HG02981 (cell line): ENCODE results near the gene MICAL1.

Source experiments
- ATAC-seq: cut with Tn5 transposase; IDR thresholded peaks from one replicate; pipeline ENCODE4 v1.9.1; 2021; ENCODE audit warnings: mild to moderate bottlenecking, moderate library complexity; ENCODE audit not compliant: unreplicated experiment

The MICAL1 gene, protein sequence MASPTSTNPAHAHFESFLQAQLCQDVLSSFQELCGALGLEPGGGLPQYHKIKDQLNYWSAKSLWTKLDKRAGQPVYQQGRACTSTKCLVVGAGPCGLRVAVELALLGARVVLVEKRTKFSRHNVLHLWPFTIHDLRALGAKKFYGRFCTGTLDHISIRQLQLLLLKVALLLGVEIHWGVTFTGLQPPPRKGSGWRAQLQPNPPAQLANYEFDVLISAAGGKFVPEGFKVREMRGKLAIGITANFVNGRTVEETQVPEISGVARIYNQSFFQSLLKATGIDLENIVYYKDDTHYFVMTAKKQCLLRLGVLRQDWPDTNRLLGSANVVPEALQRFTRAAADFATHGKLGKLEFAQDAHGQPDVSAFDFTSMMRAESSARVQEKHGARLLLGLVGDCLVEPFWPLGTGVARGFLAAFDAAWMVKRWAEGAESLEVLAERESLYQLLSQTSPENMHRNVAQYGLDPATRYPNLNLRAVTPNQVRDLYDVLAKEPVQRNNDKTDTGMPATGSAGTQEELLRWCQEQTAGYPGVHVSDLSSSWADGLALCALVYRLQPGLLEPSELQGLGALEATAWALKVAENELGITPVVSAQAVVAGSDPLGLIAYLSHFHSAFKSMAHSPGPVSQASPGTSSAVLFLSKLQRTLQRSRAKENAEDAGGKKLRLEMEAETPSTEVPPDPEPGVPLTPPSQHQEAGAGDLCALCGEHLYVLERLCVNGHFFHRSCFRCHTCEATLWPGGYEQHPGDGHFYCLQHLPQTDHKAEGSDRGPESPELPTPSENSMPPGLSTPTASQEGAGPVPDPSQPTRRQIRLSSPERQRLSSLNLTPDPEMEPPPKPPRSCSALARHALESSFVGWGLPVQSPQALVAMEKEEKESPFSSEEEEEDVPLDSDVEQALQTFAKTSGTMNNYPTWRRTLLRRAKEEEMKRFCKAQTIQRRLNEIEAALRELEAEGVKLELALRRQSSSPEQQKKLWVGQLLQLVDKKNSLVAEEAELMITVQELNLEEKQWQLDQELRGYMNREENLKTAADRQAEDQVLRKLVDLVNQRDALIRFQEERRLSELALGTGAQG

DNA sequence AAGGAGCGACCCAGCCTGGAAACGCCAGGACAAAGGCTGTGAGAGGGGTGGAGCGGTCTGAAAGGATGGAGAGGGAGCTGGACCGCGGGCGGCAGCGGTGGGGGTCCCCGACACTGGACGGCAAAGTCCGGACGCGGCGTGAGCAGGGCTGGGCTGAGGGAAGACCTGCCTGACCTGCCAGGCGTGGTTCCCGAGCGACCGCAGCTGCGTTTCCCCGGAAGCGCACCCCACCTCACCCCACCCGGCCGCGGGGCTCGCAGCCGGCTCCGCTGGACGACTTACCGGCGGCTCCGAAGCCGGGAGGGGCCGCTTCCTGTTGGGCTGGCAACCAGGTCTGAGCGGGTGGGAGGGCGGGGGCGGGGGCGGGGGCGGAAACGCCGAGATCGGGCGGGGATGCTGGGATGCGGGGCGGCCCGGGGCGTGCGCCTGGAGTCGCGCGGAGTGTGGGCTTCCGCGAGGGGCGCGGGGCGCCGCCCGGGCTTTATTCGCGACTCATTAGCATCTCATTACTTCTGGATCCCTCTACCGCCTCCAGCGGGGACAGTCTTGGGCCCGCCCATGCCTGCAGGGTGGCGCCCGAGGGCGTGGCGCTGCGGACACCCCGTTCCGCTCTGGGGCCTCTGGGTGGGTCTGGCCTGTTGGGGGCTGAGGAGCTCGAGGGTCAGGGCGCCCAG, at the start of gene MICAL1:
Gene MICAL1, minus strand, starts transcription at position 336 of the 674 bp plus-strand sequence. CDS start 1,576 bp downstream, outside the sequence.
- peak; percentile 67 for ATAC-seq

DNA sequence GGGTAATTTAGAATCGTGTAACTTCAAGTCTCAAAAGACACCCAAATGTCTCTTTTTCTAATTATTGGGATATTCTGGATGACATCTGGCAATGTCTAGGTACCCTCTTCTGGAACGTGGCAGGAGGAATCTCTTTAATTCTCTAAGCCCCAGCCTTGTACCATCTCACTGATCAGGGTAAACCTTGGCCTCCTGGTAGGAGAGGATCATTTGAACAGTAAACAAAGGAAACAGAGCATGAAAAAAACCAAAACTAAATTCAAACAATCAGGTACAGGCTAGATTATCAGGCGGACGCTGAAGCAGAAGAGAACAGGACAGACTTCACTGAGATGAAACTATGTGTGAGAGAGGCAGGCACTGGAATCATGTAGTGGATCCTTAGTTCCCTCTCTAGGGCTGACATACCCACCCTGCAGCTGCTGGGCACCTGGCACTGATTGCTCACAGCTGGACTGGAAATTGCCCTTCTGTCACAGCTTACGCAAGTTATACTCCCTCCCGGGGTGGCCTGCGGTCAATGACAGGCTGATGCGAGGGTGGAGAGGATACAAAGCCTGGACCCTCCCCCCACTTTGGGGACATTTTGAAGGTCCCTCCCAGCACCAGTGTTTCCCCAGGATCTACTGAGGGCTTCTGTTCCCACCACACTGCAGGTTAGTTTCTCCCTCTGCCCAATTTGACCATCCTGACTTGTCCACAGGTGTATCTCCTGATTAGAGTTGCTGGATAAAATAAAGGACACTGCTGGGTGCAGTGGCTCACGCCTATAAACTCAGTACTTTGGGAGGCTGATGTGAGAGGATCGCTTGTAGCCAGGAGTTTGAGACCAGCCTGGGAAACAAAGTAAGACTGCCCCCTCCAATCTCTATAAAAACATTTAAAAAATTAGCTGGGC, 48.0 kb upstream of the MICAL1 start:
- no peak for ATAC-seq

DNA sequence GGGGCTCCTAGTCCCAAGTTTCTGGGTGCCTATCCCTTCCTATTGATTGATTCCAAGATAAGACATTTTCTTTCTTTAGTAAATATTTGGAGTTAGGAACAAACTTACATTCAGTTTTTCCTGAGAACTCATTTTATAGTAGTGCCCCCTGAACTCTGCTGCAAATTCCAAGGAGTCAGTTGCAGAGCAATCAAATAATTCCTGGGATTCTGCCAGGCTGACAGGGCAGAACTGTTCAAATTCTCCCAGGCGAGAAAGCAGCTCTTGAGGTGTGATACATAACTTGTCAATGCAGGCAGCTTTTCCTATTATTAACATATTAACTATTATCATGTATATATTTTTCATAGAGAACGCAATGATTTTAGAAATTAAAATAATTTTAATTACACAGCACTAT, 43.4 kb upstream of the MICAL1 start:
- ATAC-seq: no peak

DNA sequence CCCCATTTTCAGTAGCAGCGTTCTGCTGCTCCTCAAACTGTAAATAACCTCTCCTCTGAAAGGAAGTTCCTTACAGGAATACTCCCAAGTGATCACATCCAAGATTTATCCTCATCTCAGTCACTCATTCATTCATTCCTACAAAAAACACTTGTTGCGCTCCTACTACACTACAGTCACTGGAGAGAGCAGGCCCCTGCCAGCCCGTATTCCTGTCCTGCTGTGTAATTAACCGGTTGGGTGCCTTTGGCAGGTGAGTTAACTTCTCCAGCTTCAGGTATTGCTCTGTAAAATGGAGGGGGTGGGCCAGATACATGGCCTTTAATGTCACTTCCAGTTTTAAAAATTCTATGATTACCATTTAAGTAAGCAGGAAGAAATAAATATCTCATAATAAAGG, 42.5 kb upstream of the MICAL1 start:
- ATAC-seq: no peak

DNA sequence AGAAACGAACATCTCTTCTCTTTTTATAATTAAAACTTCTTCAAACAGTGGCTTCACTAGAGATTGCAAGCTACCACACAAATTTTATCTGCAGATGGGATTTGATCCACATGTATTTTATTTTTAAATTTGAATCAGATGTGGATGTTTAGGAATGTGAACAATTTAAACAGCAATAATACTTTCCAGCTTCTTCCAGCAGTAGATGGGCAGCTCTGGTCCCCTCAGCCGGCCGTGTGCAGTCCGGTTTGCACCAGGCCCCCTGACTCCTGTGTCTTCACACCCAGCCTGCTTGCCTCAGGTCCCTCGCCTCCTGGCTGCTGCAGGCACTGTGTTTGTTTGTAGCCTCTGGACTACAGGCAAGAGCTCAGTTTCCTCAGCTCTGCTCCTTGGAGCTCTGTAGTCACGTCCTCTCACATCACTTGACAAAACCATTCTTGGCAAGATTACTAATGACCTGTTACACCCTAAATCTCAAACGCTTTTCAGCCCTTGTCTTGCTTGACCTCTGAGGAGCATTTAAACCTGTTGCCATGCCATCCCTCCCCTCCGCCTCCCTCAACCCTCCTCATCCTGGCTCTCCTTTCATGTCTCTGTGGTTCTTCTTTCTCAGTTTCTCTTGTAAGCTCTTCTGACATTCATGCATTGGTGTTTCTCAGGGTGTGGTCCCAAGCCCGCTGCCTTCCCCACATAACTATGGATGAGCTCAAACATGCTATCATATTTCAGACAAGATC, 40.6 kb upstream of the MICAL1 start:
- no peak for ATAC-seq

DNA sequence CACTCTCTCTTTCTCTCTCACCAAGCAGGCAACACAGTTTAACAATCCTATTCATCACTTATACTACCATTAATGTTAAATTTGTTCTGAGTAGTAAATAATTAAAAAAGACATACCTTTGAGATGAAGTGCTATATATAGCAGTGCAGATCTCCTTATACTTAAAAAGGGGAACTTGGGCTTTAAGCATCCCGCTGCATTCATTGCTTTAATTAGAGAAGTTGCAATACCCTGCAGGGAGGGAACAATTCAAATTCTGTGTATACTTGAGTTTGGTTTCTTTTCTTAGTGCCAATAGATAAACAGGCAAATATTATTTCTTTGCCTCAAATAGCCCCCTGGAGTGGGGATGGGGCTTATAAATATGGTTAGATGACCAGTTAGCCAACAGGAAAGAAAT, 38.3 kb upstream of the MICAL1 start:
- no peak for ATAC-seq

DNA sequence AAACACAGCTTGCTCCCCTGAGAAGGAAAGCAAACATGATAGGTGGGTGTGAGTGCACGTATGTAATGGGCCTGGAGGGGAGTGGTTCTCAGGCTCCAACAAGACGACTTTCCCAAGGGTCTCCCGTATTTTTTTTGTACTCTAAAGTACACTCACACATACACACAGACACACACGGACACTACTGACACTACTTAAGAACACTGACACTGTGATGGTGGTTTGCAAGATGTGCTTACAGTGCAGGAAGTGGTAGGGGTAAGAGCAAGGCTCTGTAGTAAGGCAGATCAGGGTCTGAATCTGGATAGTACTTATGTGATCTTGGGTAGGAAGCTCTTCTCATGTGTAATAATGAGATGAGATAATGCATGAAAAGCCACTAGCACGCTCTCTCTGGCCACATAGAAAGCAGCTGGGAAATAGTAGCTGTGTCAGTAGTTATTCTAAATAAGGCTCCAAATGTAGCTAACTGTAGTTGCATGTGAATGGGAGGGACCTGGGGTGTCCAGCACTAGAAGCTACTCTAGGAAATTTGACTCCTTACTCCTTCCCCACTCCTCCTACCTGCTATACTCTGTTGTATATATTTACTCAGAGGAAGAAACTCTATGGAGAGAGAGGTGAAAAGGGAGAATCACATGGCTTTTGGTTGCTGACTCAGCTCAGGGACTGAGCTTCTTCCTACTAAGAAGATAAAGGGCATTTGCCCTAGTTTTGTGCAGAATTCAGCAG, 35.8 kb upstream of the MICAL1 start:
- ATAC-seq: no peak

DNA sequence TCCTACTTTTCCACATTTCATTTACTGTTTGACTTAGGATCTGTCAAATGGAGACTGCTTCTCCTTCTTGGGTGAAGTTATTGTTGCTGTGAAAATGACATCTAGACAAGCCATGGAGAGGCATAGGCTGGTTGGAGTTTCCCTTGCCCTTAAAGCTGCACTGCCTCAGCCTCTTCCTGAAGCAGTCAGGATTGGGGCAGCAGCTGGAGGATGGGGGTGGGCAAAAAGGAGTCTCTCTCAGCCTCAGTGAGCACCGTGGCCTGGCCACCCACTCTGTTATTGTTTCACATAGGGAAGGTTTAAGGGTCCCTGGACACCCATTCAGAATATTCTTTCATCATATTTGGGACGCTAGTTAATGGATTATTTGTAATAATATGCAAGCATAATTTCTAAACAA, 35.1 kb upstream of the MICAL1 start:
- no peak for ATAC-seq

DNA sequence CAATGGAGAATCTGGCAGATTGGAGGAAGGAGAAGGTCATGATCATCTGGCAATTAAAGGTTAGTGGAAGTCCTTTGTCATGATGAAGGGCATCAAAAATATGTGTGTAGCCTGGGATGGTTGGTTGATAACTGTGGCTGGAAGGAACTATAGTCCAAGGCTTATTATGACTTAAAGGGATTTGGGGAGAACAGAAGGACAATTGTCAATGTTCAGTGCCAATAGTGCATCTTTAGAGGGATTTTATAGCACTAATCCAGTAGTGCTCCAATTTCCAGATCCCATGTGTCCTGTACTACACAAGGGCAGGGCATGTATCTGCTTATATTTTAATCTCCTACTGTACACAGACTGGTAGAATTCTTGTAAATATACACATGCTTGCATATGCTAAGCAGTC, 32.4 kb upstream of the MICAL1 start:
- no peak for ATAC-seq

DNA sequence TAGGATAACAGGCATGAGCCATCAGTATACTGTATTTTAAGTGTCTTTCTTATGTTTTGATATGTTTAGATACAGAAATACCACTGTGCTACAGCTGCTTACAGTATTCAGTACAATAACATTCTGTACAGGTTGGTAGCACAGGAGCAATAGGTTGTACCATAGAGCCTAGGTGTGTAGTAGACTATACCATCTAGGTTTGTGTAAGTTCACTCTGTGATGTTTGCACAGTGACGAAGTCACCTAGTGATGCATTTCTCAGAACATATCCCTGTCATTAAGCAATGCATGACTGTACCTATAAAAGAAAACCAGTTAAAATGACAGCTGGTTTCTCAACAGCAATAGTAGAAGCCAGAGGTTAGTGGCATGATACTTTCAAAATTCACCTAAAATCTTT, 30.5 kb upstream of the MICAL1 start:
- ATAC-seq: no peak

DNA sequence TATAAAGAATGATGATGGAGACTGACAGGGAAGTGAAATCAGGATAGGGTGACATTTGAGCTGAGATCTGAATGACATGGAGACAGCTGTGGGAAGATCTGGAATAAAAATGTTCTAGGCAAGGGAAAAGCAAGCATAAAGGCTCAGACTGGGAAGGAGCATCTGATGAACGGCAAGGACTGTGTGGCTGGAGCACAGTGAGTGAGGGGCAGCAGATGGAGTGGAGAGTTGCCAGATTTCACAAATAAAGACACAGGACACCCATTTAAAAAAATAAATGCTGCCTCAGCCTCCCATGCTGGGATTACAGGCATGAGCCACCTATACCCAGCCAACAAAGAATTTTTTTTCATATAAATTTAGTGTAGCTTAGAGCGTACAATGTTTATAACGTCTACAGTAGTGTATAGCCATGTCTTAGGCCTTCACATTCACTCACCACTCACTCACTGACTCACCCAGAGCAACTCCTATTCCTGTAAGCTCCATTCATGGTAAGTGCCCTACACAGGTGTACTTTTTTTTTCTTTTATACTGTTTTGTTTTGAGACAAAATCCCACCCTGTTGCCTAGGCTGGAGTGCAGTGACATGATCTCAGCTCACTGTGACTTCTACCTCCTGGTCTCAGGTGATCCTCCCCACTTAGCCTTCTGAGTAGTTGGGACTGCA, 29.8 kb upstream of the MICAL1 start:
- ATAC-seq: no peak

DNA sequence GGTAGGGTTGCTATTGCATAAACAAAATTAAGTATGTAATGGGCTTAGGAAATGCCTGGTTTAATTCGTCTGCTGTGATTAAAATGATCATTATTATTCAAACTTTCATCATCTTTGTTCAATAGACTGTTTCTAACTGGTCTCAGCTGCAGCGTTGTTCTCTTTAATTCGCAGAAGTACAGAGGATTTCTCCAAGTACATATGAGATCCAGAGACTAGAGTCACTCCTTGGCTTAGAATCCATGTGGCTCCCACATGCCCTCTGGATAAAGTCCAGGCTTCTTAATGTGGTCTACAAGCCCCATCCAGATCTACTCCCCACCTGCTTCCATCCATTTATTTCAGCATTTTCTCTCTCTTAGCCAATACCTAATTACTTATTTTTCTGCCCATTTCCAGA, 28.6 kb upstream of the MICAL1 start:
- no peak for ATAC-seq

DNA sequence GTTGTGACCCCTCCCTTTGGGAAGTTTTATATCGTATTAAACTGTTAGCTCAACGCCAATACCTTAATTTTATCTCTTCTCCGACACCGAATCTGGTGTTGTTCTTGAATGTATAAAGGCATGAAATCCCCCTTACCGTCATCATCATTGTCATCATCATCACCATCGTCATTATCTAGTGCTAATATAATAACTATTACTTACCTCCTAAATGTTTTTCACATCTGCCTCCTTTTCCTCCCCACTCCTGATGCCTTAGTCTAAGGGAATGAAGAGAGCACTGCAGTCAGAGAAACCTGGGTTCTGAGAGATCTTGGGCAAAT, 28.1 kb upstream of the MICAL1 start:
- ATAC-seq: peak; percentile 2

DNA sequence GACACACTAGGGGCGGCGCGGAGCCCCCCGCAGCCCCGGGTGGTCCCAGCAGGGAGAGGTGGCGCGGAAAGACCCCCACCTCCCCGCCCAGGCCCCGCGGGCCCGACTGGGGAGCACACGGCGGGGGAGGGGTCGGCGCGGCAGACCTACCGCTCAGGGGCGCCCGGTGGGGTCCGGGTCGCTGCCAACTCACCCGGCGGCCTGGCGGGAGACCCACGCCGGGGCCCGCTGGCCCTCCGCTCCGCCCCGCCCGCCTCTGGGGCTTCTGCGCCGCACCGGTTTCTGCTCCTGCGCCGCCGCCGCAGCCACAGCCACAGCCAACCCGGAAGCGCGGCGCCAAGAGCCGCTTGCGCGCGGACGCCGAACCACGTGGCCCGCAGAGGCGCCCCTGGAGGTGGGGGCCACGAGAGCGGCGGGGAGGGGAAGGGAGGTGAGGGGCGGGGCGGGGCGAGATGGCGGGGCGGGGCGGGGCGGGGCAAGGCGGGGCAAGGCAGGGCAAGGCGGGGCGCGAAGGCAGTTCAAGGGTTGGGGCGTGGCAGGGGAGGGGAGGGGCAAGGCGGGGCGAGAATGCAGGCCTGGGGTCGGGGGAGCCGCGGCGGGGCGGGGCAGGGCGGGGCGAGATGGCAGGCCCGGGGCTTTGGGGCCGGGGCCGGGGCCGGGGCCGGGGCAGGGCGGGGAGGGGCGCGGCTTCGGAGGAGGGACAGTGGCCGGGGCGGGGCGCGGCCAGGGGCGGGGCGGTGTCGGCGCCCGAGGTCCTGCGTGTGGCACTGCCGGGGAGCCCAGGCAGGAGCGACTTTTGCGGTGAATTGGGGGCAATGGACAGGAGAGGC, 27.5 kb upstream of the MICAL1 start, which contains the start of gene ZBTB24:
Gene ZBTB24, minus strand, starts transcription at position 315 of the 830 bp plus-strand sequence. CDS start 1,193 bp downstream, outside the sequence.
- peak; percentile 89 for ATAC-seq

DNA sequence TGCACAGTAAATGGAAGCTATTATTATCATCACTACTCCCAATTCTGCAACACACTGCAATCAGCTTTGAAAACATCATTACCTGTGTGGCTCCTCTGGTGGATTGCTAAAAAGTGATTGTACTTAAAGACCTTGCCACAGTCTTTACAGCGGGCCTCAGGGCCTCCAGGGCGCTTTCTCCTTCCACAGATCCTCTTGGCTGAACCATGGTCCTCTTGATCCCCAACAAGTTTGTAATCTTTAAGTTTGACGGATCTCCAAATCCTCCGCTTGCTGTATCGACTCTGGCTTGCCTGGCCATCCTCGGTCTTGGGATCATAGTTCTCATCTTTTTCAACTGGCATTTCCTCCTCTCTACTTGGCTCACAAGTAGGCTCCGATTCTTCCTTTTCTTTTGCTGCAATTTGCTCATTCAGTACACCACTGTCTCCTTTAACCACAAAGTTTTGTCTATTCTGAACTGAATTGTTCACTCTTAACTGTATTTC, 25.5 kb upstream of the MICAL1 start:
- ATAC-seq: no peak

DNA sequence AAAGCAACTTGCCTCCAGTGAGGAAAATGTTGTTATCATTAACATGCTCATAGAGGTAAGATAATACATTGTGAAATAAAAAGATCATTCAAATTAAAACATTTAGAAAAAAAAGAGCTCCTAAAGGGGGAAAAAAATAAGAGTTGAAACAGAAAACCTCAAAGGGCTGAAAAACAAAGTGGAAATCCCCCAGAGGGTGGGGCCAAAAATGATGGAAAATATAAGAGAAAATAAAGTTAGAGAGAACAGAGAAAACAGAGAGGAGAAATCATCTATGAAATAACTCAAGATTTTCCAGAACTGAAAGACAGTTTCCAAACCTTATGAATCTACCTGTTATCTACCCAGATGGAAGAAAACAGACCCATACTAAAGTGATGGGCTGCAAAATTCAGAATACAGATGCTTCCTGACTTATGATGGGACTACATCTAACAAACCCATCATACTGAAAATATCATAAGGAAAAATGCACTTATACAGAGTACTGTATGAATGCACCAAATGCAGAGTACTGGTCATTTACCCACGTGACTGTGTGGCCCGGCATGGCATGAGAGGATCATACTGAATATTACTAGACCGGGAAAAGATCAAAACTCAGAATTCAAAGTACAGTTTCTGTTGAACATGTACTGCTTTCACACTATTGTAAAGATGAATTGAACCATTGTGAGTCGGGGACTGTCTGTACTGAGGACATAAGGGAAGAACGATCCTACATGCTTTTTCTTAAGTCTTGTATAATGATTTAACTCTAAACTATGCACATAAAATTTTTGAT, 23.5 kb upstream of the MICAL1 start:
- ATAC-seq: no peak
